MM.1S (cell line): ENCODE data around the gene XIRP2.

ENCODE experiments used
- EZH2 ChIP-seq: fragments of 300-600 bp; sonication (generic); optimal IDR thresholded peaks from 2 replicates; pipeline ENCODE3; 2017; ENCODE audit warnings: low read depth, mild to moderate bottlenecking, antibody characterized with exemption, low read length, mixed read lengths
- EZH2phosphoT487 ChIP-seq: fragments of 300-600 bp; sonication (generic); IDR thresholded peaks from 2 replicates; pipeline ENCODE4 v1.6.1; 2018; ENCODE audit warnings: antibody characterized with exemption, low read length
- TF ChIP-seq, protein P1 (sequence below): fragments of 300-600 bp; sonication (generic); IDR thresholded peaks from 2 replicates; pipeline ENCODE4 v1.5.1; 2016; ENCODE audit warnings: antibody characterized with exemption, low read length, mixed read lengths

DNA sequence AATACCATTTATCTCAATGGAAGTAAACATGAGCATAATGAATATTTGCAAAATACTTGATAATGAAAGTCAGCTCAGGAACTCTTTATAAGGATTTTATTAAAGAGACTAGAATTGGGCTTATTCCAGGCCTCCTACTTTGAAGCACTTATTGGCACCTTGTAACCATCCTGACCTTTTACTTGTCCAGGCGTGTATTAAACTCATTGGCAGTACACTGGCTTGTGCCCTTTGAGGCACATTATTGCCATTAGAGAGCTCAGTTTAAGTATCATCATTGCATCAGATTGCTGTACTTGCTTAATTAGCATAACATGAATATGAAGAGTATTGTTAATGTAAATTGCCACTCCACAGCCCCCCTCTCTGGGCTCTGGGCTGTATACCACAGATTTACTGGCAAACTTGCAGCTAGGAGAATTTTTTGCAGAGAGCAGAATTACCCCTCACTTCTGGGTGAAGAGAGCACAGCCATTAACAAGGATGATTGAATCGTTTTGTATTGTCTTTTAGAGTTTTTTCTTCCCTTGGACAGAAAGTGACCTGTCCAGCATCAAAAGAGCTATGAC lies 72.5 kb downstream of the XIRP2 start:
- TF ChIP-seq EZH2 (no peak), EZH2phosphoT487 (no peak)
- TF ChIP-seq, protein P1, sequence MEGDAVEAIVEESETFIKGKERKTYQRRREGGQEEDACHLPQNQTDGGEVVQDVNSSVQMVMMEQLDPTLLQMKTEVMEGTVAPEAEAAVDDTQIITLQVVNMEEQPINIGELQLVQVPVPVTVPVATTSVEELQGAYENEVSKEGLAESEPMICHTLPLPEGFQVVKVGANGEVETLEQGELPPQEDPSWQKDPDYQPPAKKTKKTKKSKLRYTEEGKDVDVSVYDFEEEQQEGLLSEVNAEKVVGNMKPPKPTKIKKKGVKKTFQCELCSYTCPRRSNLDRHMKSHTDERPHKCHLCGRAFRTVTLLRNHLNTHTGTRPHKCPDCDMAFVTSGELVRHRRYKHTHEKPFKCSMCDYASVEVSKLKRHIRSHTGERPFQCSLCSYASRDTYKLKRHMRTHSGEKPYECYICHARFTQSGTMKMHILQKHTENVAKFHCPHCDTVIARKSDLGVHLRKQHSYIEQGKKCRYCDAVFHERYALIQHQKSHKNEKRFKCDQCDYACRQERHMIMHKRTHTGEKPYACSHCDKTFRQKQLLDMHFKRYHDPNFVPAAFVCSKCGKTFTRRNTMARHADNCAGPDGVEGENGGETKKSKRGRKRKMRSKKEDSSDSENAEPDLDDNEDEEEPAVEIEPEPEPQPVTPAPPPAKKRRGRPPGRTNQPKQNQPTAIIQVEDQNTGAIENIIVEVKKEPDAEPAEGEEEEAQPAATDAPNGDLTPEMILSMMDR, result no peak
